Uterine smooth muscle cell (primary cell): ENCODE measurements around the gene MED1. TPM values are rescaled to one million over a fixed set of nuclear protein-coding genes. Genes with fewer than 3 reads are reported as not detected.

Experiments
- total RNA-seq: library from RNA; depleted of rRNA; stranded (reverse); fragments of >200 nt; gene quantifications from 2 replicates; pipeline ENCODE4 v1.2.3, GENCODE V29; 2014

Gene MED1, protein sequence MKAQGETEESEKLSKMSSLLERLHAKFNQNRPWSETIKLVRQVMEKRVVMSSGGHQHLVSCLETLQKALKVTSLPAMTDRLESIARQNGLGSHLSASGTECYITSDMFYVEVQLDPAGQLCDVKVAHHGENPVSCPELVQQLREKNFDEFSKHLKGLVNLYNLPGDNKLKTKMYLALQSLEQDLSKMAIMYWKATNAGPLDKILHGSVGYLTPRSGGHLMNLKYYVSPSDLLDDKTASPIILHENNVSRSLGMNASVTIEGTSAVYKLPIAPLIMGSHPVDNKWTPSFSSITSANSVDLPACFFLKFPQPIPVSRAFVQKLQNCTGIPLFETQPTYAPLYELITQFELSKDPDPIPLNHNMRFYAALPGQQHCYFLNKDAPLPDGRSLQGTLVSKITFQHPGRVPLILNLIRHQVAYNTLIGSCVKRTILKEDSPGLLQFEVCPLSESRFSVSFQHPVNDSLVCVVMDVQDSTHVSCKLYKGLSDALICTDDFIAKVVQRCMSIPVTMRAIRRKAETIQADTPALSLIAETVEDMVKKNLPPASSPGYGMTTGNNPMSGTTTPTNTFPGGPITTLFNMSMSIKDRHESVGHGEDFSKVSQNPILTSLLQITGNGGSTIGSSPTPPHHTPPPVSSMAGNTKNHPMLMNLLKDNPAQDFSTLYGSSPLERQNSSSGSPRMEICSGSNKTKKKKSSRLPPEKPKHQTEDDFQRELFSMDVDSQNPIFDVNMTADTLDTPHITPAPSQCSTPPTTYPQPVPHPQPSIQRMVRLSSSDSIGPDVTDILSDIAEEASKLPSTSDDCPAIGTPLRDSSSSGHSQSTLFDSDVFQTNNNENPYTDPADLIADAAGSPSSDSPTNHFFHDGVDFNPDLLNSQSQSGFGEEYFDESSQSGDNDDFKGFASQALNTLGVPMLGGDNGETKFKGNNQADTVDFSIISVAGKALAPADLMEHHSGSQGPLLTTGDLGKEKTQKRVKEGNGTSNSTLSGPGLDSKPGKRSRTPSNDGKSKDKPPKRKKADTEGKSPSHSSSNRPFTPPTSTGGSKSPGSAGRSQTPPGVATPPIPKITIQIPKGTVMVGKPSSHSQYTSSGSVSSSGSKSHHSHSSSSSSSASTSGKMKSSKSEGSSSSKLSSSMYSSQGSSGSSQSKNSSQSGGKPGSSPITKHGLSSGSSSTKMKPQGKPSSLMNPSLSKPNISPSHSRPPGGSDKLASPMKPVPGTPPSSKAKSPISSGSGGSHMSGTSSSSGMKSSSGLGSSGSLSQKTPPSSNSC (N-terminal part only)
- 20.5 and 22.7 TPM in 2 replicates for total RNA-seq

GRCh38 chr17:39450847-39451581, at the start of gene MED1:
Gene MED1 (minus strand): TSS chr17:39451263. CDS start chr17:39451062, 201 bp downstream.

GRCh38 chr17:39461113-39461925, 10.3 kb upstream of the MED1 start, which contains the start of gene CDK12:
Gene CDK12 (plus strand): TSS chr17:39461486. CDS start chr17:39462072, 586 bp downstream.

DNA sequence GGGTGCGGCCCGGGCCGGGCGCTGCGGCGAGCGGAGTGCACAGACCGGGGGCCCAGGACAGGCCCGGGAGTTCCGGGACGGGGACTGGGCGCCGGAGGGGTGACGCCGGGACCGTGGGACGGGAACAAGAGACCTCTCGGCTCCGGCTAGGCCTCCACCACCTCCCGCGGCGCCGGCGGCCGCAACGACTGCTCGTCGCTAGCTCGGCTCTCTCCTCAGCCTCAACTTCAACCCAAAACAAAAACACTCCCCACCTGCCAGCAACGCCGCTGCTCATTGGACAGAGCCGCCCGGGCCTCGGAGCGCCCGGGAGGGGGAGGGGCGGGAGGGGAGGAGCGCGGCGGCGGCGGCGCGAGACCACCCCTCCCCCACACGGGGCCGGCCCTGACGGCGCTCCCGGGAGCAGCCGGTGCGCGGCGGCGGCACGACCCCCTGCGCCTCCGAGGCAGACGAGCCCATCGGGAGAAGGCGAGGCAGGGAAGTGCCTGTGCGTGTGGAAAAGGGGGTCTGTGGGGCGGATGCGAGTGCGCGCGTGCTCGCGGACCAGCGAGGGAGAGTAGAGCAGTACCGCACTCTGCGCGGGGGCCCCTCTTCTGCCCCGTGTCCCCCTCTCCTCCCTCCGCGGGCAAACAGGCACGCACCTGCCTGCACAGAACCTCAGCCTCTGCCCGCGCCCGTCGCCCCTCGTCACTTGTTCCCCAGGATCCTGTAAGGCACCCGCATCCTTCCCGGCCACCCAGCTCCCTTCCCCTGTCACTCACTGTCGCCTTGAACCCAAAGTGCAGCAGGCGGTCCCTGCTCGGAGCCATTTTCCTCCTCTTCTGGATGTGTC, 49.4 kb downstream of the MED1 start, which contains the start of gene FBXL20:
TSS of gene FBXL20 (minus strand) at position 215 of the 832 bp plus-strand sequence. CDS start 224 bp downstream, outside the sequence.

Other genes with a start within 250 kb of the MED1 start
- gene STAC2, start 225.3 kb downstream of the MED1 start, total RNA-seq: not detected in 2 replicates
- 13.8 and 21.4 TPM in 2 replicates for gene FBXL20, start 49.6 kb downstream of the MED1 start, total RNA-seq
- 27.5 and 29.7 TPM in 2 replicates for gene CDK12, start 10.2 kb upstream of the MED1 start, total RNA-seq
- gene NEUROD2, start 156.7 kb upstream of the MED1 start, total RNA-seq: not detected in 2 replicates
- not detected in 2 replicates for gene PPP1R1B, start 175.7 kb upstream of the MED1 start, total RNA-seq
- gene STARD3, start 185.9 kb upstream of the MED1 start, total RNA-seq: 21.6 and 26.7 TPM in 2 replicates
- gene TCAP, start 214.1 kb upstream of the MED1 start, total RNA-seq: 0.33 and 0.50 TPM in 2 replicates
- gene PNMT, start 217.2 kb upstream of the MED1 start, total RNA-seq: 0.22 TPM in 1 of 2 replicates, not detected in the other
- gene PGAP3, start 236.8 kb upstream of the MED1 start, total RNA-seq: 5.9 and 10.0 TPM in 2 replicates
- 28.0 and 37.5 TPM in 2 replicates for gene ERBB2, start 248.8 kb upstream of the MED1 start, total RNA-seq